Measurements from ENCODE around the gene TXNL4A.
A peak's percentile ranks its signal among the peaks of the same experiment; 100 is the strongest.

The TXNL4A gene

DNA sequence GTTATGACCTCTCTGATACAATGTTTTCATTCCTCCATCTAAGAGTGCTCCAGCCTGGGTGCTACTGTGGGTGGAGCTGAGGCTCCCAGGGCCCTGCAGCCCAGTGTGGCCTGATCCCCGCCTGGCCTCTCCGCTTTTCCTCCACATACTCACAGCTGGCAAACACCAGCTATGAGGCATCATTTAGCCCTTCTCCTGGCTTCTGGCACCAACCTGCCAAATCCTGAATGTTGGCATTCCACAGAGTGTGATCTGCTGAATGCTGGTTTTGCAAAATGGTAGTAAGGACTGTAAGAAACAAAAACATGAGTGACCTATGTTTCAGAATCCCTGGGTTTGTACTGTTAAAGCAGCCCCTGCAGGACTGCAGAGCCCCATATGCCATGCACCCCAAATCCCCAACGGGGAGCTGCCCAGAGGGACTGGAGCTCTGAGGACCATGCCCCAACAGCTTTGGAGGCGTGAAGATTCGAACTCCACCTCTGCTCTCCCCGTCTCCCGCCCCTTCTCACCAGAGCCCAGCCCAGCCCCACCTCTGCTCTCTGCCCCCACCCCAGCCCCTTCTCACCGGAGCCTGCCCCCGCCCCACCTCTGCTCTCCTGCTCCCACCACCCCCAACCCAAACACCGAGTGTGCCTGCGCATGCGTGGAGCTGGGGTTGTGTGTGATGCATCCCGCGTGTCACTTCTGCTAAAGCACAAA, 41.2 kb downstream of the TXNL4A start:
- peak; percentile 40 for DNase-seq

DNA sequence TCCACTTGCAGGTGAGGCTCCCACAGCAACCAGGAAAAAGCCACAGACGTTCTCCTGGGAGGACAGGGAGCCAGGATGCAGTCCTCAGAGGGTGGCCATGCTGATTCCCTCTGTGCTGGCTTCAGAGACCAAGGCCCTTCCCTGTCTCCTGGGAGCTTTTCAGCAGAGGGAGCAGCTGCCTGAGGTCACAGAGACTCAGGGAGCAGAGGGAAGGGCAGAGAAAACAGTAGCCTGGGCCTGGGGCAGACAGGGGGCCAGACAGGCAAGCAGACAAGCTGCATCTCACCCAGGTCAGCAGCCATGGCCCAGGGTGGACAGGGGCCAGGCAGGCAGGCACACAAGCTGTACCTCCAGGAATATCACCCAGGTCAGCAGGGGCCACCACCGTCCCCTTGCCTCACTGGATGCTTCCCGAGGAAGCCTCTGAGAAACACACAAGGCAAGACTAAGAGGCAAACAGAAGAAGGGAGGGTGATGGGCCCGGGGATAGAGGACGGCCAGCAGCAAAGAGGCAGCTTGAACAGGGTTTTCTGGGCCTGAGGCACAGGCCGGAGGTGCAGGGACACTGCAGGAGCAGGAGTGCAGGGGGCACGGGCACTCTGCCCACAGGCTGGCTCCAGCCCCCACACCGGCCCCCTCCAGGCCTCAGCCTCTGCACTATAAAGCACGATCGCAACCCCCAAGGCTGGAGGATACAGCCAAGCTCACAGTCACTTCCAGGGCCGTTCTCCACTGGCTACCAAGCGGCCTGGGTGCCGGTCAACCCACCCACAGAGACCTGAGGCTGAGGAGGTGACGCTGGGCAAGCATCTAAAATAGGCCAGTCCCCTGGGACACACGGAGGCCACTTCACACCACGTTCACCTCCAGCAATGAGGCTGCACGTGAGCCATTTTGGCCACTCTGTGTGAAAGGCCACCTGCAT, 43.0 kb downstream of the TXNL4A start:
- peak; percentile 49 for DNase-seq

DNA sequence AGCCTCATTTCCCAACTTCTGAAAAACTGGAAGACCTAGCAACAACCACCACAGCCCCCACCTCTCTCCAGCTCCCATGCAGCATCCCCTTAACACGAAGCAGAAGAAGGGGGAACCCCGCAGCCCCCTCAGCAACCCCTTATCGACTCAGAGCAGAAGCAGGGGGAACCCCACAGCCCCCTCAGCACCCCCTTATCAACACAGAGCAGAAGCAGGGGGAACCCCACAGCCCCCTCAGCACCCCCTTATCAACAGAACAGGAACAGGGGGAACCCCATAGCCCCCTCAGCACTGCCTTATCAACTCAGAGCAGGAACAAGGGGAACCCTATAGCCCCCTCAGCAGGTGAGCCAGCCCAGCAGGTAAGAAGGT, 43.6 kb downstream of the TXNL4A start:
- peak; percentile 51 for DNase-seq

DNA sequence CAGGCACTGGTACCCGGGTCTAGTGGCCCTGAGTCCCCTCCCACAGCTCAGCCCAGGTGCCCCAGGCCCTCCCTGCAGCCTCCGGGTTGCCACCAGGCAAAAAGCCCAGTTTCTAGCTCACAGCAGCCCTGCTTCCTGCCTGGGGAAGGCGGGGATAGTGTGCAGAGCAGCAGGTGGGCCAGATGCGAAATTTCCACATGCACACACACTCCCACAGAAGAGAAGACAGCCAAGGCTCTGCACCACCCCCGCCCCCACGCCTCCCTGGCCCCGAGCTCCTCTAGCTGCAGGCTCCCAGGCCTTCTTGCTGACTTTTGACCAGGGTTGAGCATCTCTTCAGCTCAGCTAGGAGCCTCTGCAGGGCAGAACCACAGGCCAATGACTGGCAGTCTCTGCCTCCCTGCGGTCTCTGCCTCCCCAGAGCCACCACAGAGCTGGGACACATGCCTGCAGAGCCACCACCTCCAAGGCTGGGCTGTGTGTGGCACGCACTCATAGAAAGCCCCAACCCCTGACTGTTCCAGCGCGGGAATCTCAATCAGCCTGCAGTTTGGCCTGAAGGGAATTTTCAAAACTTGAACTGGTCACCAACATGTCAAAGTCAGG, 44.1 kb downstream of the TXNL4A start:
- DNase-seq = peak; percentile 69

DNA sequence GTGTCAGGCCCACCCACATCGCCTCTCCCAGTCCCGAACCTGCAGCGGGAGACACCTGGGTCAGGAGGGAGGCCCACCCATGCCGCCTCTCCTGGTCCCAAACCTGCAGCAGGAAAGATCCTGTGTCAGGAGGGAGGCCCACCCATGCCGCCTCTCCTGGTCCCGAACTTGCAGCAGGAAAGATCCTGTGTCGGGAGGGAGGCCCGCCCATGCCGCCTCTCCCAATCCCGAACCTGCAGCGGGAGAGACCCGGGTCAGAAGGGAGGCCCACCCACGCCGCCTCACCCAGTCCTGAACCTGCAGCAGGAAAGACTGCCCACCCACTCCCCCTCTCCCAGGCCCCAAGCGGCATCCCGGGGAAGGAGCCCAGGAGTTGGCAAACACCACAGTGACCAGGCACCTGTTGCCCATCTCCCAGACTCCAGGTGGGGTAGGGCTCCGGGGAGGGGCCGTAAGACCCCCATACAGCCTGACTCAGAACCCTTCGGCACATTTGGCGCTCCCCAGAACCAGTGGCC, 44.7 kb downstream of the TXNL4A start:
- peak; percentile 49 for DNase-seq

DNA sequence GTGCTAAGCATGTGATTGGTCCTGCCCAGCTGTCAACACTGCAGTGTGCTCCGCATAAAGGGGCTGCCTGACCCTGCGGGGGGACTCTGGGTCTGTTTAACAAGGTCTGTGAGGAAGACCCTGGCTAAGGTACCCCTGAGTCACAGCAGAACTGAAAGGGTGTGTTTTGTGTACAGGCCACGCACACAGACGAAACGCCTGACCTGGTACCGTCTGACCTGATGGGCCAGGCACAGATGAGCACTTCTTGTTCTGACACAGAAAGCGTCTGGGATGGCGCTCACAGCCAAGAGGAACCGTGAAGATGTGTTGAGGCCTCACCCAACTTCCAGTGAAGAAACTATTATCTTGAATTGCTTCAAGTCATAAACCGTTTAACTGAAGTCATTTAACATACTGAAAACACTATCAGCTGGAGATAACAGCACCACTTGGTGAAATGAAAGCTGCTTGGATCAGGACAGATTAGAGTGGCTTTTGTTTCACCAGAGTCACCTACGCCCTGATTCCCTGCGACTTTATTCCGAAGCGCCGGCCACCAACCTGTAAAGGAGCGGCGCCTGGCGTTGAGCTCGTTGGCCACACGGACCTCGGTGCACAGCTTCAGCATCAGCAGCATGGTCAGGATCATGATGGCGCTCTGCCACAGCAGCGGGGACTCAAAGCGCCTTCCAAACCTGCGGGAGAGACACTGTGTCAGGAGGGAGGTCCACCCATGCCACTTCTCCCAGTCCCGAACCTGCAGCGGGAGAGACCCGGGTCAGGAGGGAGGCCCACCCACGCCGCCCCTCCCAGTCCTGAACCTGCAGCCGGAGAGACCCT, 45.4 kb downstream of the TXNL4A start:
- DNase-seq = peak; percentile 38

DNA sequence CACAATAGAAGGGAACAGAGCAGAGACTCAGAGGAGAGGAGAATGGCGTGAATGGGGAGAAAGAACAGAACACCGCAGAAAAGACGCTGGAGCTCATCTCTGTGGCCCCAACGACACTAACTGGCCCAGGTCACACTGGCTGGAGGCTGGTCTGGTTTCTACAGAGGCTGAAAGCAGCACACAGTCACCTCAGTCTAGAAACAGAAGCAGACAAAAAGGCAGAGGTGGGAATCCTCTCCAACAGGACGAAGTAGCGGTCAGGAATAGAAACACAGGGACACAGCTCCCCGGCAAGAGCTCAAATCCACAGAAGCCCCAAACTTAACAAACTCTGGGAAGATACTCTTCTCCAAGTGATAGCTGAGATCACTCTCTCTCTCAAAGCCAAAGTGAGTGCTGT, 46.2 kb downstream of the TXNL4A start:
- DNase-seq = peak; percentile 40

DNA sequence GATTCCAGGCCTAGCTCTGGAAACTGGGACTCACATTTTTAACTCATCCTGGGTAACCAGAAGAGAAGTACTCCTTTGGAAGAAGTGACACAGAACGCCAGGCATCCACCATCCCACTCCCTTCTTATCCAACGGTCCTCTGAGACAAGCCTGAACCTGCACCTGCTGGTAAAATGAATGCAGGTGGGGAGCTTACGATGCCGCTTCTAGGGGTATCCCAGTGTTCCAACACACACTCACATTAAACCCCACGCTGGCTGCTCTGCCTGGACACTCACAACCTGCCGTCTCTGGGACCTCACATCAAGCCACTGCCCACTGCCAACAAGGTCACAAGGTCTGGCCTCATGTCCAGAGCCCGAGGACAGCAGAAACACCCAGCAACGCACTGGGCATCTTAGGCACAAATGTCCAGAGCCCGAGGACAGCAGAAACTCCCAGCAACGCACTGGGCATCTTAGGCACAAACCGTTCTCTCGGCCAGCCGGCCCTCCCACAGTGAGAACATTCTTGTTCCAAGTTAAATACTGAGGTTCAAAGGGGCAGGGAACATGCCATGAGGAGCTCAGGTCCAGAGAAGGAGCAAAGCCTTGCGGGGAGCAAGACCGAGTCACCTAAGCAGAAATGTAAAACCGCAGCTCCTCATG, 46.8 kb downstream of the TXNL4A start:
- DNase-seq = peak; percentile 43

DNA sequence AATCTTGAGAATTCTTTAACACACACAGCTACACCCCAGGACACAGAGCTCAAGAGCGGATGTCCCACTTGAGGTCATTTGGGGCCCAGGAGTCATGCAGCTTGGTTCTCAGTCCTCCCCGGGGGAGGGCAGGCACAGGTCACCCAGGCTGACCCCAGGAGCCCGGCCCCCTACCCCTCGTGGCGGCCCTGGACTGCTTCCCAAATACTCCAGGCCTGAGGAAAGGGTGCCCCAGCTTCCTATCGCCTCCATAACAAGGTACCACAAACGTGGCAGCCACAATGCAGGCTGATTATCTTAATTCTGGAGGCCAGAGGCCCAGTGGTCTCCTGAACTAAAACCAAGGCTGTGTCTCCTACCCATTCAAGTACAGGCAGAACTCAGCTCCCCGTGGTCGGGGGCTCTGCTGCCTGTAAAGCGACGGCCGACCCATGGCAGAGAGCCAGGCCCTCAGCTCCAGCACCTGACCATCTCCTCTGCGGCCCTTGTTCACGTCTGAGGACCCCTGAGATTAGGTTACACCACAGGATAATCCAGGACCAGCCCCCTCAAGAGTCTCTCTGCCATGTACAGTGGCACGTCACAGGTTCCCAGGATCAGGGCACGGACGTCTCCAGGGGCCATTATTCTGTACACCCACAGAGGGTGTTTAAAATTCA, 47.4 kb downstream of the TXNL4A start:
- DNase-seq = peak; percentile 41

DNA sequence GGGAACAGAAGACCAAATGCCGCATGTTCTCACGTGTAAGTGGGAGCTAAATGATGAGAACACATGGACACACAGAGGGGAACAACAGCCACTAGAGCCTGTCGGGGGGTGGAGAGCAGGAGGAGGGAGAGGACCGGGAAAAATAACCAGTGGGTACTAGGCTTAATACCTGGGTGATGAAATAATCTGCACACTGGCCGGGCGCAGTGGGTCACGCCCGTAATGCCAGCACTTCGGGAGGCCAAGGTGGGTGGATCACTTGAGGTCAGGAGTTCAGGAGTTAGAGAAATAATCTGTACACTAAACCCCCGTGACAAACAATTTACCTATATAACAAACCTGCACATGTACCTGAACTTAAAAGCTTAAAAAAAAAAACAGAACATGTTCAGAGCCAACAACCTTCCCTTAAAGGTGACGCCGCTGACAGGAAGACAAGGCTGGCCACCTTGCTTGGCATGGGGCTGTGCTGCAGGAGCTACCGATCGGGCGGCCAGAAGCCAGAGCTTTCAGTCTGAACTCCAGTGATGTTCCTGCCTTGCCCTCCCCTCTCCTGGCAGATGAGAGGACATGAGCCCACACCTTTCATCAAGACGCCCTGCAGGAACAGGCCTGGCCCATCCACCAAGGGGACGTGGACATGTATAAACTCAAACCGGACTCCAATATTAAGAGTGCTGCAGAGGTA, 48.1 kb downstream of the TXNL4A start:
- peak; percentile 22 for DNase-seq

DNA sequence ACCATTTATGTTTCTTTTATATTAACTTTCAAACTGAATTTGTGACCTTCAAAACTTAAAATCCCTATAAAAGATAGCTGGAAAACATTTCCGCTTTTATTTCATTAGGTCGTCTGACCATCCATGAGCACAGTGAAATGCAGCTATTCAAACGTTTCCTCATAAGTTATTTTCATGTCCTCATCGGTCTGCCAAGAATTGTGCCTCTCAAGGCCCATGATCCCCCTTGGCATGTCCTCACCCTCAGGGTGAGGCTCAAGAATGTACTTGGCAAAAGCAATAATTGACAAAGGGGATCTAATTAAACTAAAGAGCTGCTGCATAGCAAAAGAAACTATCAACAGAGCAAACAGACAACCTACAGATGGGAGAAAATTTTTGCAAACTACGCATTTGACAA, 49.3 kb downstream of the TXNL4A start:
- DNase-seq = peak; percentile 22

DNA sequence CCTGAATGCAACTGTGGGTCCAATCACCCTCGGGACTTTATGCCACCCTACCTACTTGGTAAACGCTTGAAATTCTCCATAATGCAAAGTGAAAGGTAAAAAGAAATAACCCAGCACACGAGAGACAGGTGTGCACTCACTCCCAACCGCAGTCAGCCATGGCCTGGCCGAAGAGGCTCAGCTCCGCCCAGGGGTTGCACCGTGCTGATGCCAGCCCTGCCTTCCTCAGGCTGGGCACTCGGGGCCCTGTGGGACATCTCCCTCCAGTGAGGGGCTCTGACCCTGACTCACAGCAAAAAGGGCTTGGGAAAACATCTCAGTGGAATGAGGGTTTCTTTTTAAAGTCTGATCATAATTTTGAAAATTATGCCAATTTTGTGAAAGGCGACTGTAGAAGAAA, 50.2 kb downstream of the TXNL4A start:
- peak; percentile 18 for DNase-seq

DNA sequence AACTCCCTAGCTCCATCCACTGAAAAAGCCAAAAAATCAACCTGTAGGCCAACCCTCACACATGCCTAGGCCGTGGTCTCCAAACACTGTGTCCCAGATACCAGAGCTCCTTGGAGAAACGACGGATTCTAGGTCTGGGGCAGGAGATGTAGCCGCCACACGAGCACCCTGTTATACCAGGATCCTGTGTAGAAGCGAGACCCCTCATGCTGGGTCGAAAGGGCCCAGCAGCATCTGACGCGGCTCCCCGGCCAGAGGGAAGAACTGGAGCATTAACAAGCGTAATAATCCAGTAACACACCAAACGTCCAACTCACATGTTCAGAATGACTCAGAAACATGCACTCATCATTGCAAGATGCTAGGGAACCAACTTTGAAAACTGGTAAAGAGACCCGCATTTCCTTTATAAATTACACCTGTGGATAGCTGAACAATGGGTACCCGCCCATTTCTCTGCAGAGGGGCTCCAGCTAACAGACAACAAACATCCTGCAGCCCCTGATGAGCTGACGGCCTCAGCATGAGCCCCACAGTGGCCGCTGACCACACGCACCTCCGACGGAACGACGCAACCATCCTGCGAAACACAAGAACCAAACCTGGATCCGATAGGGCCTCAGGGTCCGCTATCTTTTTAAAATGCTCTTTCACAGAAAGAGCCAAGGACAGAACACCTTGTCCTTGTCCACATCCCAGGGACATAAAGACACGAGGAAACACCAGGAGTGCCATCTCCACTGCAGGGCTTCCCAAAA, 51.1 kb downstream of the TXNL4A start:
- DNase-seq = peak; percentile 22

DNA sequence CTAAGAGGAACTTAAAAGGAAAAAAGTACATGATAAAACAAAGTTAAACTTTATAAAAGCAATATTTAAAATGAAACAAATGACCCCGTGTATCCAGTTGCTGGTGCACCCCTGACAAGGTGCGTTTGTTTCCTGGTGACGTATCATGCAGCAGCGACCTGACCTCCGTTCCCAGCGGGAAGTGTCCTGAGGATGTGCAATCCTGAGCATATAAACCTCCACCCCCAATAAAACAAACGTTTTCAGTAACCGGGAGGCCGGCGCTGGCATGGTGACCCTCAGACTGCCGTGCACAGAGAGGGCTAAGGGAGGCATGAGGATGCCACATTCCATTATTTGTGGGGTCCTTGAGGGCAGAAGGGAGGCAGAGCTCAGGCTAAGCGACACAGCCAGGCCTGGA, 51.7 kb downstream of the TXNL4A start:
- peak; percentile 34 for DNase-seq

DNA sequence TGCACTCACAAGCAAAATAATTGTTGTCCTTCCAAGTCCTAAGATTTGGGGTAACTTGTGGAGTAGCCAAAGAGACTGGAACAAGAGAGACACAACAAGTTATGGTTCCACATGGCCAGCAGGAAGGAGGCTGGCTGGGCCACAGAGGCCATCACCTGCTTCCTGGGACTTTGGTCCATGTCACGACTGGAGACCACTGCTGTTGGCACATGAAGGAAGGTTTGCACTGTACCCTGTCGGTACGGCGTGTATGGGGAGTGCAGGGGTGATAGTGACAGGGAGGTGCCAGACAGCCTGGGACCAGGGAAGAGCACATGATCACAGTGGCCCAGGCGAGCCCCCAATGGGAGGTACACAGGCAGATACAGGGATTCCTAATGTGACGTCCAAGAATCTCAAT, 52.4 kb downstream of the TXNL4A start:
- peak; percentile 28 for DNase-seq

DNA sequence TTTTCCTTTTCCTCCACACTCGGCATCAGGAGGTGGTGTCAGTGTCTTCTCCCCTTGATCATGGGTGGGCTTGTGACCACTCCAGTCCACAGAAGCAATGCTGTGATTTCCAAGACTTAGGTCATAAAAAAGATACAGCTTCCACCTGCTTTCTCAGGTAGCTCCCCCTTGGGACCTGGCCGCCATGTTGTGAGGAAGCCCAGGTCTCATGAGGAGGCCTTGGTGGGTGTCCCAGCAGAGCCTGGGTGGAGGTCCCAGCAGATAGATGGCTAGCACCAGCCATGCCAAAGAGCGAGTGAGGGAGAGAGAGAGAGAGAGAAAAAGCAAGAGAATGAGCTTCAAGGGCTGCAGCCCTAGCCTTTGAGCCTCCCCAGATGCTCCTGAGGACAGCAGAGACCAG, 52.9 kb downstream of the TXNL4A start:
- peak; percentile 28 for DNase-seq

DNA sequence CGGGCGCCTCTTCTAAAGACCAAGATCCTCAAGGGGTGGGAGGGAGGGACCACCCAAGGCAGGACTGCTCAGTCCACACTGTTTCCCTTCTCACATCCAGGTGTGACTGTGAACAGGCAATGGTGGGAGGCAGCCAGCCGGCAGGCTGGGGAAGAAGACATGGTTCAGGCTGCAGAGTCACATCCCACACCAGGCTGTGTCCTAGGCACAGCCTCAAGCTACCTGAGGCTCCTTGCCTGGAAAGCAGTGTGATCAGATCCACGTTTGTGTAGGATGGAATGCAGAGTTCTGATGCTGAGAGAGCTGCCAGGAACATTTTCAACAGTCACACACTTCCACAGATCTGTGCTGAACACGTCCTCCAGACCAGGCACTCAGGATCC, 53.3 kb downstream of the TXNL4A start:
- peak; percentile 25 for DNase-seq

DNA sequence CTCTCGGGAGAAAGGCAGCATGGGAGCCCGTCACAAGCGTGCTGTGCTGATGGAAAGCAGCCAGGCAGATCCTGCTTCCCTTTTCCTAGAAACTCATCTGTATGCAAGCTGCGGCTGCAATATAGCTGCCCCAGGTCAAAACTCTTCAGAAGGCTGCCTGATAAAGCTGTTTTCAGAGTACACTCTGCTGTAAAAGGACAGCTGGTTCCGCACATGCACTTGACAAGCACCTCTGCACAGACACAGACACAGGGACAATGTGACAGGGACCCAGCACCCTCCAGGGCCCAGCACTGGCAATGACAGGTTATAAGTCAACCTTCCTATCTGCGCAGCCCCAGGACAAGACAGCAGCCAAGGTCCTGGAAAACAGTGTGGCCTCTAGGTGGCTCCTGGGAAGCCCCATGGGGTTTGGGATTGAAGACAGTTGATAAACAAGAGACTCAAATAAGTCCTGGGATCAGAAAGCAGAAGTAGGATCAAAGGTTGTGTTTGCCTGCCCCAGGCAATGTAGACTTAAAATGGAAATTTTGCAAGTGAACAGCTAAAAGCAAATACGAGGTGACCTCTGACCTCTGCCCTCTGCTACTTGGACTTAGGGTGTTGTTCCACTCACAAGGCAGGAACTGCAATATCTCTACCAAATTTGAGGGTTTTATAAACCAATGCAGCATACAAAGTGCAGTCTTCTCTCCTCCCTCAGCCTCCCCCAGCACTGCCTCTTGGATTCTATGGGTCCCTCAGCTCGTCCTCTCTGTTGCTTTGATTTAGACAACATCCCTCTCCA, 53.9 kb downstream of the TXNL4A start:
- DNase-seq = peak; percentile 22

DNA sequence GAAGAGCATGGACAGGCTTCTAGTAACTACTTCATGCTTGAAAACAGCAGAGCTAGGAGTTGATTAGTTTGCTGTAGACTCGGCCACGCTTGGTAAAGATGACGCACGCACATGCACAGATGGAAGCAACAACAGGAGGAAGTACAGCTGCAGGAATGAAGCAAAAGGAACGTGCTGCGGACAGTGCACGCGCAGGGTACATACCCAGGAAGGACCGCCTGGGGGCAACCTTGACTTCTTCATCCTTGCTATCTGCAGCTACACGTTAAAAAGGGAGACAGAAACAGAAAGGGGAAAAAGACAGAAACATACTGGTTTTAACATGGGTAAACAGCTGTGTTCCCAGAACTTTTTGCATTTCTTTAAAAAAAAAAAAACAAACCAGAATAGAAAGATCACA, 54.6 kb downstream of the TXNL4A start:
- no peak for DNase-seq

Data from activated CD8-positive, alpha-beta memory T cell treated with anti-CD3 and anti-CD28 coated beads, Interleukin-2, amount 50 U/mL, for 48 hours (primary cell).